Activated naive CD8-positive, alpha-beta T cell treated with anti-CD3 and anti-CD28 coated beads, Interleukin-2, amount 50 U/mL, for 16 hours (primary cell): ENCODE data around the gene SYT2.
"Not testable (repeated sequence)": the region's sequence is repeated elsewhere in the genome, so short reads cannot be mapped to it uniquely, and the experiment has no call there.

Experiments
- DNase-seq: peaks from one replicate; pipeline ENCODE4 v3.0.0-alpha.2; 2020; ENCODE audit warnings: low read depth, low spot score

The SYT2 gene

GRCh38 chr1:202643397-202644218 lies 66.6 kb downstream of the SYT2 start:
- no peak for DNase-seq

DNA sequence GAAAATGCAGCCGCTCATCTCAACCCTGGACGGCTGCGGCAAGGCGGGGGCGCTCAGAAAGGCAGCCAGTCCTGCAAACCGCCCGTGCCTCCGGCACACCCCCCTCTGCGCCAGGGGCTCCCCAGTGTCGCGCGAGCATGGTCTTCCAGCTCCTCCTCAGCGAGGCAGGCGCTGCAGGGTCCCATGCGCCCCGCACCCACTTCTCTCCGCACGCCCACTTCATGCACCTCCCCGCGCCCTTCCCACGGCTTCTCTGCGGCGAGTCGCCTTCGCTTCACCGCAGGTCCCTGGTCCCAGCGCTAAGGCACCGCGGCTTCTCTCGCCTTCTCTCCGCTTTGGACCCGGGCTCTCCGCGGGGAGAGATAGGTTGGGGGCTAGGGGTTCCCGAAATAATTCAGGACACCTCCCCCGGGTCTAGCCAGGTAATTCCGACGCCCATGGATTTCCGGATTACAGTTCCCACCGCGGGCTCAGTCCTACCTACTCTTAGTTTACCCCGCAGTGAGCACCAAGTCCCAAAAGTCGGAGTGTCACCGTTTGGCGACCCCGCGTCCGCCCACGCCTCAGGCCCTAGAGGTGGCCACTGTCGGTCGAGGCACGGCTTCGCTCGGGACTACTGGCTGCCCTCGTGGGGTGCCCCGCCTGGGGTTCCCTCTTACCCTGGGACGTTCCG lies 67.5 kb downstream of the SYT2 start:
- DNase-seq: no peak

DNA sequence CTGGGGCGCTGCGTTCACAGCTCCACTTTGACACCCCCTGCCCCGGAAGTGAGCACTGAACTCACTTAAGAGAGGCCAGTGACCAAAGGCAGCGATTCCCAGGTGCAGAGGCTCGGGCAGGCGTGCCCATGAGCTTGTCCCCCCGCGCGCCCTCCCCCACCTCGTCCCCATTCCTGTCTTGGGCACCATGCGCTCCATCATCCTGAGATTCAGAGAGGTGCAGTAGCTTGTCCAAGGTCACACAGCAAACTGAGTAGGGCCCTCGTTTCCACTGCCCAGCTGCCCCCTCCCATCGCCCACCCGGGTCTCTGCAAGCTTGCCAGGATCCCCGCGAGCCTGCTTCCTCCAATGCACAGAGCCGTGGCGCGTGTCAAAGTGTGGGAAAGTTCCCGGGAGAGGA lies 68.0 kb downstream of the SYT2 start:
- no peak for DNase-seq

DNA sequence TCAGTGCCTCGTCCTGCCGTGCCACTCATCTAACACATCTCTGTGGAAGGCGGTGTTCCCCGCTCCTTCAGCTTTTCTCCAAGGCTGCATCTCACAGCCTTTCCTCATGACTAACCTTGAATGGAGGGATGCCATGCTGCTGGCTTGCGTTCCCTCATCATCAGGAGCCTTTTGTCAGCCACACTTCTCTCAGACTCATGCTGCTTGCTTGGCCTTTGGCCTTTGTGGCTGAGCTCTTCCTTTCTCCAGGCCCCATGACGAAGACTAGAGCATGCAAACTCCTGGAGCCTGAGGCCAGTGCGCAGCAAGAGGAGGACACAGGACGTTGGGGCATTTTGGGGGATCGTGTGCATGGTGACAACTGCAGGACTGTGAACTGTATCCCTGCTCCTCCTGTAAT lies 70.8 kb downstream of the SYT2 start:
- no peak for DNase-seq

- not testable (repeated sequence) for DNase-seq
Observed at GRCh38 chr1:202638701-202639305, 71.5 kb downstream of the SYT2 start.

DNA sequence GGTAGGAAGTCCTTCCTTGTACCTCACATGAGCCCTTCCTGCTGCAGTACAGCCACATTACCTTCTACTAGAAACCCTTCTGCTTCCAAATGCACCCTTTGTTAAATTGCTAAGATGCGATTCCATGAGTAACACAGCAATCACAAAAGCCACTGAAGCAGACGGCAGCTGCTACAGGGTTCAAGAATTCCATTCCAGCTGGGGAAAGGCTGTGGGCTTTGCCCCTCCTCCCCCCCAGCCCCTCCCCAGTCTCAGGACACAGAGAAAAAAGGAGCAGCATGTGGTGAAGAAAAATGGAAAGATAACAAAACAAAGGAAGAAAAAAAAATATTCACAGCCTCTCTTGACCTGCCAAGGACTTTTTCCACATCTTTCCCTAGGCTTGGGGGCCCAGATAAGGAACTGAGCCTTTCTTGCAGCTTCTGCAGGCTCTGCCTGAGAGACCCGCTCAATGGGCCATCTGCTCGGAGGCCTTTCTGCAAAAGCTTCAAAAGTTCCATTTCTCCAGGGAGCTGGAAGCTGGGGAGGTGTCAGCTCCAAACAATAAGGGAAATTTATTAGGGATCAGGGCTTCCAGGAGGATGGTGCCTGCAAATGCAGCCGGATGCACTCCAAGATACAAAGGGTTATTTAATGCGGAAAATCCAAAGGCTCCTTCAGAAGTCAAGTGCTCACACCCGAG lies 72.1 kb downstream of the SYT2 start:
- no peak for DNase-seq

DNA sequence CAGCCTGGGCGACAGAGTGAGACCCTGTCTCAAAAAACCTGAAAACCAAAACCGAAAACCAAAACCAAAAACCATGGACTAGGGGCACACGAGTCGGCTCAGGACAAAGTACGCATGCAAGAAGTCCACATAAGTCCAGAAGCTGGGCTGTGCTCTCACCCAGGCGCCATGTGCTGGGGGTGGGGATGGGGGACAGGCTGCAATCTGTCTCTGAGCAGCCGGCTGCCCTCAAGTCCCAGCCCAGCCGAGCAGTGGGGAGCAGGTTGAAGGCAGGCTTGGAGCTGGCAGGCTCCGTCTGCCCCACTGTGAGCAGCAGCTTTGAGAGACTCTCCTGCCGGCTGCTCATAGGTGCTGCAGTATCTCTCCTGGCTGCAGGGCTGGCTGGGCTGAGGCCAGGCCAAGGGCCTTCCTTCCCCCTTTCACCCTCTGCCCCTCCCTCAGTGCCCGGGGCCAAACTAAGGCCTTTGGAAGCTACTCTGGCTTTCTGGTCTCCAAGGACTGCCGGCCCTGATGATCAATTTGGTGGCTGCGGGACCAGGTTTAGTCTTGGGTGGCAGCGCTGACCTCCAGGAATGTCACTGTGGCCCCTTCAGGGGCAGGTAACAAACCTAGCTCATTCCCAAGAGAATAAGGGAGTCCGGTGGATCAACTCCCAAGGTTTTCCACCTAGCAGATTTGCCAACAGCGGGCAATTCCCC lies 72.8 kb downstream of the SYT2 start:
- not testable (repeated sequence) for DNase-seq

DNA sequence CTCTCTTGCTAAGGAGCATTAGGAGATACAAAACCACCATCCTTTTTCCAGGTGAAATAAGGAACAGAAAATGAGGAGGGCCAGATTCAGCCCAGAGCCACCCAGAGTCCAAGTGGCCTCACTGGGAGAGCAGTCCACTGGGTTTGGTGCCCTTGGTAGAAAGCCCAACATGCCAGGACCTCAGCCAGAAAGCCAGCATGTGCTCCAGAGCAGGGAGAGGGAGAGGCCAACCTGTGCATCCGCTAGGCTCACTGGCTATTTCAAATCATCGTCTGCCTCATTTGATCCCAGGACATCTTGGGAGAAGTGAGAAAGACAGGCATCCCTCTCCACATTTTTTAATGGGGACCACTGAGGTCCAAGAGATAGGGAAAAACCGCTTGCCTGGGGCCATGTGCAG lies 74.1 kb downstream of the SYT2 start:
- DNase-seq: not testable (repeated sequence)

GRCh38 chr1:202632241-202632640 lies 78.0 kb downstream of the SYT2 start:
- DNase-seq: no peak

DNA sequence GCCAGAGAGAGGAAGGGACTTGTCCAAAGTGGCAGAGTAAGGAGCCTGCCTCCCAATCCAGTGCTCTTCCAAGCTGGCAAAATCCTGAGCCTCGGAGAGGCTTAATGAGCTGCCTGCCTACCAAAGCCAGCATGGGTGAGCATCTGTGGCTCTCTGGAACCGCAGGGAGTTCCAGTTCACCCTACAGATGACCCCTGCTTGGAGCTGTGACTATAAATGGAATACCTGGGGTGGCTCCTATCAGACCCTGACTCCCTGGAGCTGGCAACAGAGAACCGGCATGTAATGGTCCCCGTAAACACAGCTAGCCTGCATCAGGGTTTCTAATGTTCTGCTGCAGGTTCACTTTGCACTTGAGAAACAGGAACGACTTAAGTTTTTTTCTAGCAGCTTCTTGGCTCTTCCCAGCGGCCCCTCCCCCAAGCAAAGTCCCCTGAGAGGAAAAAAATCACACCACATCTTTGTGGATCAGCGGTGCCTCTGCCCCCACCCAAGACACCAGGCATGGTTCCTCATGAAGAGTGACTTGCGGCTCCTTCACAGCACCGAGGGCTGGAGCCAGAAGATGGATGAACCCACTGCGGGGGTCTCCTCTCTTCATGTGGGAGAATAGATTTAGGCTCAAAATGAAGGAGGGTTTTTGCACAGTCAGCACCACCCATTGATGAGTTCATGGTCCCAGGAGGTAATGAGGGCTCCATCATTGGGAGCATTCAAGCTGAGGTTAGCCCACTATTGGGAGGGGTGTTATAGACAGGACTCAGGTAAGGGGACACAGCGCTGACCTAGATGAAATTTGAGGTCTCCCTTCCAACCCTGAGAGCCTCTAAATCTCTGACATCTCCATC lies 79.0 kb downstream of the SYT2 start:
- DNase-seq: no peak

GRCh38 chr1:202630541-202630940 lies 79.7 kb downstream of the SYT2 start:
- no peak for DNase-seq

DNA sequence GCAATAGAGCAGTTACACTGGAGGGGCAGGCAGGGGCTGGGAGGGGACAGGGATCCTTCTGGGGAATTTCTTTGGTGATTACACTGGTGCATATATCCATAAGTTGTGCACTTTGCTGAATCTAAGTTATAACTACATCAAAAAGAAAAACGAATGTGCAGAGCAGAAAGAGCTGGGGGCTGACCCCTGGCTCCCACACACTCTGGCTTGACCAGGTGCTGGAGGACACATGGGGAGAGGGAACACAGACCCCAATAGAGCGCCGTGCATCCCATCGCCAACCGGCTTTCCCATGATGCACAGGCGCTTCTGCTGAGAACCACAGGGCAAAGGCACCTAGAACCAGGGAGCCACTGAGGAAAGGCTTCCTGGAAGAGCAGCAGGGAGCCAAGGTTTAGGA lies 80.2 kb downstream of the SYT2 start:
- DNase-seq: not testable (repeated sequence)

DNA sequence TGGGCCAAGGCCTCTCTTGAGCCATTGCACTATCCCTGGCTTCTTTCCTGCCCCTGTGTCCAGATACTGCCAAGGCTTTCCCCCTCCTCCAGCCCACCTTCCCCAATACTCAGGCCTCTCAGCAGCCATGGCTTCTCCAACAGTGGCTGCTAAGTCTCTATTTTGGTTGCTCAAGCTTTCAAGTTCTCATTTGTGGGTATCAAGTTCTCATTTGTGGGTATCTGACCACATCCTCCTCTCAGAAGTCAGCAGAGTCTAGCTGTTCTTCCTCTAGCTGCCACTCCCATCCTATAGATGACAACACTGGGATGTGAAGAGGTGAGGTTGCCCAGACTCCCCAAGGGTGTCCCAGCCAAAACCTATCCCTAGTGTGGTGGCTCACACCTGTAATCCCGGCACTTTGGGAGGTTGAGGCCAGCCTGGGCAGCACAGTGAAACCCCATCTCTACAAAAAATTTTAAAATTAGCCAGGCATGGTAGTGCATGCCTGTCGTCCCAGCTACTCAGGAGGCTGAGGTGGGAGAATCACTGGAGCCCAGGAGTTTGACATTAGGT lies 80.9 kb downstream of the SYT2 start:
- not testable (repeated sequence) for DNase-seq

- DNase-seq: no peak
Observed at GRCh38 chr1:202628646-202629215, 81.5 kb downstream of the SYT2 start.

DNA sequence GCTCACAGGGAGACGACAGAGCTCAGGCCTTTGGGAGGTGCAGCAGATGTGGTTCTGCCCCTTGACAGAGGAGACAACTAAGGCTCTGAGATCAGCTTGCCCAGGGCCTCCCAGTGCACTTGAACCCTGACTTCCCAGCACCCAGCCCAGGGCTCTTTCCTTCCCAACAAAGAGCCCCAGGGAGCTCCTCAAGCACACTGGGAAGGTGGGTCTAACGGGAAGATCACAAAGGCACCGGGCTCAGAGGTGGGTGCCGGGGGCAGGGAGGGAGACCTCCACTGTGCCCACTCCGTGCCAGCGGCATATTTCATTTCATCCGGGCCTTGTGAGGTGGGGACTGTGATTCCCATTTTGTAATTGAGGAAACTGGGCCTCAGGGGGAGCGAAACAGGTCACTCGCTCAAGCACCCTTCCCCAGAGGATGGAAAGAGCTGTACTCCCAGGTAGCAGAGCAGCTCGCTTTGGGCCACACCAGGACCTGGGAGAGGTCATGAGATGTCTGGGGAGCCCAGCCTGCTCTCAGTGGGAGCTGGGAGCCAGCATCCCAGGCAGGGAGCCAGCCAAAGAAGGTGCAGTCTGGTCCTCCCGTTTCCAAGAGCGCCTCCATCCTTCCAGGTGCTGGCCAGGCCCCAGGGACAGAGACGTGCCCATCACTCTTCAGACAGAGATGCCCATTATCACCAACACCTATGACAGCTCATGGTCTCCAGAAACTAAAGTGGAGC lies 82.3 kb downstream of the SYT2 start:
- no peak for DNase-seq

DNA sequence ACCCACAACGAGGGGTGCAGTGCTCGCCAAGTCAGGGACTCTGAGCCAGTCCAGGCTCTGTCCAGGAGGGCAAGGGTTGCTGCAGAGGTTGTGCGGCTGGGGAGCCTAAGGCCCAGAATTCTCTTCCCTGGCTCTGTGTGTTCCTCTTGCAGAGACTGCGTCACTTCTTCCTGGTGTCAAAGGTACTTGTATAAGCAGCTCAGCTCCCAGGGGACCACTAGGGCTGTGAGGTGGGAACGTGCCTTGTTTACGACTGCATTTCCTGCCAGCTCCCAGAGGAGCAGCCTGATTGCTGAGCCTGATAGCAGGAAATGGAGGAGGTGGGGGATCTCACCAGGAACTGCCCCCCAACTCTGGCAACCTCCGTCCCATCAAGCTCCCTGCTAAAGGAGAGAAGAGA lies 83.2 kb downstream of the SYT2 start:
- DNase-seq: not testable (repeated sequence)

GRCh38 chr1:202625416-202626360 lies 84.6 kb downstream of the SYT2 start:
- no peak for DNase-seq

DNA sequence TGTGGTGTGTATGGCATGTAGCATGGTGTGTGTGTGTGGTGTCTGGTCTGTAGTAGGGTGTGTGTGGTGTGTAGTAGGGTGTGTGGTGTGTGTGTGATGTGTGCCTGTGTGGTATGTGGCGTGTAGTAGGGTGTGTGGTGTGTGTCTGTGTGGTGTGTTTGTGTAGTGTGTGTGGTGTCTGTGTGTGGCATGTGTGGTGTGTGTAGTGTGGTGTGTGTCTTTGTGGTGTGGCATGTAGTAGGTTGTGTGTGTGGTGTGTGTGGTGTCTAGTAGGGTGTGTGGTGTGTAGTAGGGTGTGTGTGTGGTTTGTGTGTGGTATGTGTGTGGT lies 85.5 kb downstream of the SYT2 start:
- no peak for DNase-seq
